Hepatocyte (in vitro differentiated cells): ENCODE results near the gene DYNC1I1. TPM values are rescaled to one million over a fixed set of nuclear protein-coding genes. Genes with fewer than 3 reads are reported as not detected.
A peak's percentile ranks its signal among the peaks of the same experiment; 100 is the strongest.

Experiments used
- DNase-seq: peaks from one replicate; pipeline ENCODE4 v3.0.0-alpha.2; 2016; ENCODE audit warnings: low spot score
- H2AFZ ChIP-seq: fragments of 200-600 bp; sonication (generic); 2 replicates; pipeline ENCODE4 v1.6.0; 2016; ENCODE audit warnings: antibody characterized with exemption, mild to moderate bottlenecking
- H3K27ac ChIP-seq: fragments of 200-600 bp; sonication (generic); 2 replicates; pipeline ENCODE4 v1.5.1; 2016; ENCODE audit warnings: mild to moderate bottlenecking
- H3K27me3 ChIP-seq: fragments of 200-600 bp; sonication (generic); 2 replicates; pipeline ENCODE4 v1.6.1; 2016
- H3K36me3 ChIP-seq: fragments of 200-600 bp; sonication (generic); replicated peaks from 2 replicates; pipeline ENCODE4 v1.5.1; 2016; ENCODE audit warnings: low read depth; ENCODE audit not compliant: insufficient read depth
- H3K4me1 ChIP-seq: fragments of 200-600 bp; sonication (generic); 2 replicates; pipeline ENCODE4 v1.5.1; 2016; ENCODE audit warnings: mild to moderate bottlenecking, moderate library complexity; ENCODE audit not compliant: insufficient read depth
- H3K4me2 ChIP-seq: fragments of 200-600 bp; sonication (generic); 2 replicates; pipeline ENCODE4 v1.6.0; 2016
- H3K4me3 ChIP-seq: fragments of 200-600 bp; sonication (generic); 2 replicates; pipeline ENCODE4 v1.5.1; 2016; ENCODE audit warnings: mild to moderate bottlenecking
- H3K79me2 ChIP-seq: fragments of 200-600 bp; sonication (generic); 2 replicates; pipeline ENCODE4 v1.6.0; 2017; ENCODE audit warnings: mild to moderate bottlenecking
- H3K9me2 ChIP-seq: fragments of 200-600 bp; sonication (generic); replicated peaks from 2 replicates; pipeline ENCODE4 v1.6.0; 2017; ENCODE audit warnings: mild to moderate bottlenecking; ENCODE audit not compliant: insufficient read depth
- H3K9me3 ChIP-seq: fragments of 200-600 bp; sonication (generic); 2 replicates; pipeline ENCODE4 v1.5.1; 2016; ENCODE audit warnings: low read depth, mild to moderate bottlenecking
- H4K20me1 ChIP-seq: fragments of 200-600 bp; sonication (generic); 2 replicates; pipeline ENCODE4 v1.6.0; 2016; ENCODE audit warnings: mild to moderate bottlenecking; ENCODE audit not compliant: insufficient read depth, poor library complexity, severe bottlenecking
- EZH2 ChIP-seq: fragments of 200-600 bp; sonication (generic); IDR thresholded peaks from 2 replicates; pipeline ENCODE4 v1.6.1; 2016; ENCODE audit warnings: antibody characterized with exemption, mild to moderate bottlenecking, borderline replicate concordance
- EZH2phosphoT487 ChIP-seq: fragments of 200-600 bp; sonication (generic); IDR thresholded peaks from one replicate; pipeline ENCODE4 v1.6.1; 2018; ENCODE audit warnings: antibody characterized with exemption, mild to moderate bottlenecking, low read depth, moderate library complexity; ENCODE audit not compliant: unreplicated experiment, severe bottlenecking
- WGBS: methylation state at CpG from one replicate; pipeline ENCODE4 v1.1.6; 2016; ENCODE audit warnings: low lambda C conversion rate; ENCODE audit errors: missing lambda C conversion rate; 5-methylcytosine and 5-hydroxymethylcytosine counted together
- polyA plus RNA-seq: library from polyadenylated mRNA; unstranded; fragments of >200 nt; fragmentation: Nextera tagmentation; extraction: Ambion mirVana; gene quantifications from 2 replicates; pipeline ENCODE4 v1.2.1, GENCODE V29; 2016
- total RNA-seq: library from RNA; depleted of rRNA; stranded (reverse); fragments of >200 nt; gene quantifications from 2 replicates; pipeline ENCODE4 v1.2.3, GENCODE V29; 2014
- TF ChIP-seq, protein P1 (sequence below): fragments of 200-600 bp; sonication (generic); IDR thresholded peaks from 2 replicates; pipeline ENCODE4 v1.5.1; 2016; ENCODE audit warnings: antibody characterized with exemption, mild to moderate bottlenecking; ENCODE audit not compliant: poor library complexity

Gene DYNC1I1
- total and polyA plus RNA-seq, 2 experiments from 2014 or later, result 2.5 to 3.7 TPM

GRCh38 chr7:95867309-95867708 lies 95.0 kb downstream of the DYNC1I1 start:
- no peak overlapping the region for H3K4me3 ChIP-seq

GRCh38 chr7:95871075-95871848 lies 98.9 kb downstream of the DYNC1I1 start:
- Histone ChIP-seq H3K9me3 (no peaks in the 10 kb centered on the region), H2AFZ (no peak overlapping the region), H3K4me2 (no peak overlapping the region), H3K4me3 (no peak overlapping the region), H3K36me3 (no peaks in the 10 kb centered on the region), H3K27me3 (no peaks in the 10 kb centered on the region), H3K79me2 (no peaks in the 10 kb centered on the region), H3K9me2 (no peaks in the 10 kb centered on the region), H3K4me1 (no peaks in the 10 kb centered on the region), H3K27ac (no peak overlapping the region), H4K20me1 (no peaks in the 10 kb centered on the region)
- 17% methylated on average over 6 of the region's 6 CpGs for WGBS
- DNase-seq, result peak; percentile 71
- TF ChIP-seq, protein P1, sequence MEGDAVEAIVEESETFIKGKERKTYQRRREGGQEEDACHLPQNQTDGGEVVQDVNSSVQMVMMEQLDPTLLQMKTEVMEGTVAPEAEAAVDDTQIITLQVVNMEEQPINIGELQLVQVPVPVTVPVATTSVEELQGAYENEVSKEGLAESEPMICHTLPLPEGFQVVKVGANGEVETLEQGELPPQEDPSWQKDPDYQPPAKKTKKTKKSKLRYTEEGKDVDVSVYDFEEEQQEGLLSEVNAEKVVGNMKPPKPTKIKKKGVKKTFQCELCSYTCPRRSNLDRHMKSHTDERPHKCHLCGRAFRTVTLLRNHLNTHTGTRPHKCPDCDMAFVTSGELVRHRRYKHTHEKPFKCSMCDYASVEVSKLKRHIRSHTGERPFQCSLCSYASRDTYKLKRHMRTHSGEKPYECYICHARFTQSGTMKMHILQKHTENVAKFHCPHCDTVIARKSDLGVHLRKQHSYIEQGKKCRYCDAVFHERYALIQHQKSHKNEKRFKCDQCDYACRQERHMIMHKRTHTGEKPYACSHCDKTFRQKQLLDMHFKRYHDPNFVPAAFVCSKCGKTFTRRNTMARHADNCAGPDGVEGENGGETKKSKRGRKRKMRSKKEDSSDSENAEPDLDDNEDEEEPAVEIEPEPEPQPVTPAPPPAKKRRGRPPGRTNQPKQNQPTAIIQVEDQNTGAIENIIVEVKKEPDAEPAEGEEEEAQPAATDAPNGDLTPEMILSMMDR, result peak; percentile 72
- TF ChIP-seq EZH2 (no peak), EZH2phosphoT487 (no peak)

More at GRCh38 chr7:95867309-95867708, 95.0 kb downstream of the DYNC1I1 start:
- Histone ChIP-seq H4K20me1 (no peaks in the 10 kb centered on the region), H3K36me3 (no peaks in the 10 kb centered on the region), H3K4me1 (no peaks in the 10 kb centered on the region), H3K9me2 (no peaks in the 10 kb centered on the region), H2AFZ (no peak overlapping the region), H3K27ac (no peak overlapping the region), H3K79me2 (no peaks in the 10 kb centered on the region), H3K9me3 (no peaks in the 10 kb centered on the region), H3K4me2 (no peak overlapping the region), H3K27me3 (no peaks in the 10 kb centered on the region)
- WGBS, result 67% methylated on average over 3 of the region's 3 CpGs
- no peak for DNase-seq
- TF ChIP-seq EZH2 (no peak), EZH2phosphoT487 (no peak)
- TF ChIP-seq, protein P1, result no peak

DNA sequence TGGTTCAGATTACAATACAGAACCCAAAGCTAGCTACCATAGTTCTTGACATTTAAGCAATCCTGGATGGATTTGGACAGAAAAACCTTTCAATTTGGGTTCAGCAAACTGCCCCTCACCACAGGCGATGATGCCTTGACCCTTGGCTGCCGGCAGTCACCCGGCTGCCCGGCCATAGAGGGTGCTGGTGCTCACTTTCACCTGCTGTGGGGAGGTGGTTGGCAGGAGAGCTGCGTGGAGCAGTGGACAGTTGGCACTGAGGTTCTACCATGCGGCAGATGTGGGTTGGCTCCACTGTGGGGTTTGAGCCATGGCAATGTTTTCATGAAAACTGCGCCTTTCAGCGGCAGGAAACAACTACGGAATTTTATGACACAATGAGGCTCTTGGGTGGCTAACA lies 99.5 kb downstream of the DYNC1I1 start:
- Histone ChIP-seq H3K9me2 (no peaks in the 10 kb centered on the region), H3K4me3 (no peak overlapping the region), H3K4me2 (no peak overlapping the region), H2AFZ (no peak overlapping the region), H4K20me1 (no peaks in the 10 kb centered on the region), H3K36me3 (no peaks in the 10 kb centered on the region), H3K79me2 (no peaks in the 10 kb centered on the region), H3K4me1 (no peaks in the 10 kb centered on the region), H3K27me3 (no peaks in the 10 kb centered on the region), H3K9me3 (no peaks in the 10 kb centered on the region), H3K27ac (no peak overlapping the region)
- no peak for DNase-seq
- TF ChIP-seq, protein P1, result no peak
- no peak for TF ChIP-seq EZH2
- TF ChIP-seq EZH2phosphoT487, result no peak
- 70% methylated on average over 9 of the region's 9 CpGs for WGBS
